GM18520 (cell line): ENCODE results near the gene CDC123.
"Not testable (repeated sequence)": the region's sequence is repeated elsewhere in the genome, so short reads cannot be mapped to it uniquely, and the experiment has no call there.

ENCODE experiments used
- ATAC-seq: cut with Tn5 transposase; IDR thresholded peaks from one replicate; pipeline ENCODE4 v1.9.1; 2021; ENCODE audit not compliant: unreplicated experiment

Gene CDC123, protein sequence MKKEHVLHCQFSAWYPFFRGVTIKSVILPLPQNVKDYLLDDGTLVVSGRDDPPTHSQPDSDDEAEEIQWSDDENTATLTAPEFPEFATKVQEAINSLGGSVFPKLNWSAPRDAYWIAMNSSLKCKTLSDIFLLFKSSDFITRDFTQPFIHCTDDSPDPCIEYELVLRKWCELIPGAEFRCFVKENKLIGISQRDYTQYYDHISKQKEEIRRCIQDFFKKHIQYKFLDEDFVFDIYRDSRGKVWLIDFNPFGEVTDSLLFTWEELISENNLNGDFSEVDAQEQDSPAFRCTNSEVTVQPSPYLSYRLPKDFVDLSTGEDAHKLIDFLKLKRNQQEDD

DNA sequence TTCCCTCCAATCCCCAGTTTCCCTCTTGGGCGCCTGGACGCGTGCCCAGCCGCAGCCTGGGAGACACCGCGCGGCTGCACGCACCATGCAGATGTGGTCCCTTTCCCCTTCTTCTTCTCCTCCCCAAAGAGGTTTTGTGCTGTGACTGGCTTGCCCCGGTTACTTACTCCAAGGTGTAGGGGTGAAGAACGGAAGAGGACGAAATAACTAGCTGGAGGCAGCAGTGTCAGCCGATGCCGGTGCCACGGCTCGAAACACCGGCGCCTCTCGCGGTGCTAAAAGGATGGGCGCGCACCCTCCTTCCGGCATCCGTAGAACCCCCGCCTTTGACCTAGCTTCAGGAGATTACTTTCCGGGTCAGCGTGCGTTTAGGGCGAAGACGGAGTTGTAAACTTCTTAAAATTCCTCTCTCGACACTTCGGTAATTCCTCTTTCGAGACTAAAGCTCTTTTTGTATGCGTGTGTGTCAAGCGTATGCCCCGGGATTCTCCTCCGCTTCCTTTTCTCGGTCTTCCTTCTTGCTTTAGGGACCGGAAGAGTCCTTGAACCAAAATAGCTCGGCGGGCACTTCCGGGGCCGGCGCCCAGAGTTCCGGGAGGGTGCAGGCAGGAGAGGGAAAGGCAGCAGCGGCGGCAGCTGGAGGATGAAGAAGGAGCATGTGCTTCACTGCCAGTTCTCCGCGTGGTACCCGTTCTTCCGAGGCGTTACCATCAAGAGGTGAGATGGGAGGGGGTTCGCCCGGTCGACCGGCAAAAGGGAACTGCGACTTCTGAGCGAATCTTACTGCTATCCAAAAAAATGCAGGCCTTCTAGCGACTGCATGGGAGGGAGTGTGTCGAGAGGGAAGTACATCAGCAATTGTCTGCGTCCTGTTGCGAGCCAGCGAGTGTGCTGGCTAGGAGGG lies at the start of gene CDC123, which contains the start of gene NUDT5:
TSS of gene CDC123 (plus strand) at position 586 of the 904 bp plus-strand sequence. CDS start at position 644, 58 bp downstream.
TSS of gene NUDT5 (minus strand) at position 289 of the 904 bp plus-strand sequence. CDS start 9,600 bp downstream, outside the sequence.
- peak; percentile 66 for ATAC-seq

- no peak for ATAC-seq
These were observed 45.8 kb upstream of the CDC123 start for GRCh38 chr10:12150163-12150562.

GRCh38 chr10:12154516-12154915 lies 41.5 kb upstream of the CDC123 start:
- no peak for ATAC-seq

- no peak for ATAC-seq
These were observed 39.4 kb upstream of the CDC123 start for GRCh38 chr10:12156367-12157123.

DNA sequence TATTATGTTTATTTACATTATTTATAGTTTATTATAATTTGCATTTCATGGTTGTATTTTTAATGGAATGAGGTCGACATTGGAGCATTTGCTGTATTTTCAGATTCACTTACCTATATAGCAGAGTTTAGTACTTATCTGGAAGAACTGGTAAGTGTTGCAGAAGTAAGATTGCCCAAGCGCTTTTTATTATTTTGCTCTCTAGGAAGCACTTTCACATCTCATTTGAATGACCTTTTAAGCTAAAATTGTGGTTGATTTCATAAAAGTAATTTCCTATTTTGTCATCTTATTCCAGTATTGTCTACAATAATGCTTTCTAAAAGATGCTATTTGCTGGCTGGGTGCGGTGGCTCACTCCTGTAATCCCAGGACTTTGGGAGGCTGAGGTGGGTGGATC lies 37.9 kb upstream of the CDC123 start:
- ATAC-seq = no peak

DNA sequence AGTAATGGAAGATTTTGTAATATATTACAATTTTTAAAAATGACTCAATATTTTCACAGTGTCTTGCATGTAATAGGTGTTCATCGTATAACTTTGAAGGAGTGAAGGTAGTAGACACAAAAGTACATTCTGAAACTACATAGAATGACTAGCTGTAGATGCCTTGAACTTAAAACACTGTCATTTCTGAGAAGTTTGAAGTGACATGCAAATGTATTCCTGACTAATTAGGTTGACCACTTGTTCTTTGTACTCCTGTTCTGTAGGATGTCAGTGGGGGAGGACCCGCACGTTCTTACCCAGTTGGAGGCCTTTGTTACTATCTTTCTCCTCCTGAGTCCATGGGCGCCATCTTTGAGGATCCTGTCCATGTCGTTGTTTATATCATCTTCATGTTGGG lies 35.3 kb upstream of the CDC123 start:
- ATAC-seq = no peak

- ATAC-seq = no peak
These were observed 33.1 kb upstream of the CDC123 start for GRCh38 chr10:12162927-12163326.

GRCh38 chr10:12164085-12164484 lies 31.9 kb upstream of the CDC123 start:
- ATAC-seq = no peak

GRCh38 chr10:12165036-12165435 lies 31.0 kb upstream of the CDC123 start:
- no peak for ATAC-seq

DNA sequence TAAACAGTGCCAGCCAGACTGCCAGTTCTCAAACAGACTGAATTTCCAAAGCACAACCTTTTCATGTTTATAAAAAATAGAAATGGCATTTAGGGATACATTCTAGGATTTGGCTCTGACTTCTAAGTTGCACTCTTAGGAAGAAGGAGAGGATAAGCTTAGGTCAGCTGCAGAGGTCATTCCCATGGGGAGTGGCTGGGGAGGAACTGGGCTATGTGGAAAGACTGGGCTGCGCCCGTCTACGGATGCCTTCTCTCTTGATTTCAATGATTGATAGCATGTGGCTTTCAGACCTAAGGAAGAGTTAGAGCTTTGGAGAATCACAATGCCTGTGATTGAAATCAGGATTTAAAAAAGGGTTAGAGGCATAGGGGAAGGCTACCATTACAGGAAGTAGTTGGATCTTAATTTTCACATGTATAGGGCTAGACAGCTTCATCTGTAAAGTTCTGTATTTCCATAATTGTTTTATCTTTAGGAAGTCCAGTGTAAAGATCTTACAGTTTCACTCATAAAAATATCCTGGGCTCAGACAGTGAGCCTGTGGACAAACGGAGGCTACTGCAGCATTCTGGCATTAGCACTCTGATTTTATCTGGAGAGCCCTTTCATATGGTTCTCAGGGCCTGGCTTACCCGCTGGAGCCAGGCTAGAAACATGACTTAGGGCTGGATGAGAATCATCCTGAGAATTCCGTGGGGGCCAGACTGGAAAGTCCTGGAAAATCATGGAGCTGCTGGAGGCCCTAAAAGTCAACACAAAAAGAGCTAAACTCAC lies 29.8 kb upstream of the CDC123 start:
- no peak for ATAC-seq

- ATAC-seq = not testable (repeated sequence)
These were observed 24.5 kb upstream of the CDC123 start for GRCh38 chr10:12171512-12171911.

GRCh38 chr10:12177642-12178041 lies 18.3 kb upstream of the CDC123 start:
- no peak for ATAC-seq

- no peak for ATAC-seq
These were observed 16.3 kb upstream of the CDC123 start for GRCh38 chr10:12179606-12180170.

DNA sequence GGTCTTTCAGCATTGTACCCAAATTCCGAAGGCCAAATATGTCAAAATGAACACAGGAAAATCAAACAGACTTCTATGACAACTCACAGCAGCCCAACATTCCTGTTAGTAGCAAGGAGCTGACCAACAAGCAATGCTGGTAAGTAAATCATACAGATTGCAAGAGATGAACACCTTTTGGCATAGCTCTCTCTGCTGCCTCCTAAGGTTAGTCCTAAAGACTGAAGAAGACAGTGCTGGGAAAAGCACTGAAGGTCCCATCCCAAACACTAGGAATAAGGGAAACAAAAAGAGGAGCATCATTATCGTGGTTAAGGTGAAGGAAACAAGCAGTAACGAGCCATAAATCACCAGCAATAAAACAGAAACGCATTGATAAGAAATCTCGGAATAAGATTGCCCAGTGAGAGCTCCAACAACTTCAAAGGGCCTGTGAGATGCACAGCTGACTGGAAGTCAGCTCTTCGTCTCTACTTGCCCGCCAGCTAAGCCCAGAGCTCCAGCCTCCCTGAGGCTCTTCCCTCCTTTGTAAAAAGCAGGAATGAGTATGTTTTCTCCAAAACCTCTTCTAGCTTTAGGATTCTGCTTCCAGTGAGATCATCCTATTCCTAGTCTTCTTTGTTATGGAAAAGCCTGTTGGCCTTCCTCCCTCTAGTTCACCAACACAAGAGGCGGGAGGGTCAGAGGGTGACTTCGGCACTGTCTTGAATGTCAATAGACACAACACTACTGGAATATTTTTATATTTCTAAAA lies 15.6 kb upstream of the CDC123 start:
- no peak for ATAC-seq

GRCh38 chr10:12181065-12181775 lies 14.8 kb upstream of the CDC123 start:
- no peak for ATAC-seq

- ATAC-seq = no peak
These were observed 11.8 kb upstream of the CDC123 start for GRCh38 chr10:12184165-12184564.

GRCh38 chr10:12186323-12186722 lies 9.7 kb upstream of the CDC123 start:
- no peak for ATAC-seq

GRCh38 chr10:12187321-12187905 lies 8.6 kb upstream of the CDC123 start:
- no peak for ATAC-seq
